ENCODE results near the gene STK16.

DNA sequence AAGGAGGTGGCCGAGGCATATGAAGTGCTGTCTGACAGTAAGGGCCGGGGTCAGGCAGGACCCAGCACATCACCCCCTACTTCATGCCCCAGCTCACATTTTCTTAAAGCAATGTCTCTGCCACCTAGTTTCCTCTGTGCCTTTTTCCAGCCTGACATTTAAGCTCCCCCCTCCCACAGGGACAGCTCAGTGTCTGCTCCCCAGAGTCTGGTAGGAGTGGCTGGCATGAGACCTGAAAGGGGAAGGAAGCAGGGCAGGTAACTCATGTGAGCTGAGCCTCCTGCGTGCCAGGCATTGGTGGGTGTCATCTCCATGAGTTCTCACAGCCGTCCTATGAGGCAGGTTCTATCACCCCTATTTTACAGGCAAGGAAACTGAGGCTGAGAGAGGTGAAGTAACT, 35.4 kb downstream of the STK16 start:
- TF ChIP-seq, protein P1, sequence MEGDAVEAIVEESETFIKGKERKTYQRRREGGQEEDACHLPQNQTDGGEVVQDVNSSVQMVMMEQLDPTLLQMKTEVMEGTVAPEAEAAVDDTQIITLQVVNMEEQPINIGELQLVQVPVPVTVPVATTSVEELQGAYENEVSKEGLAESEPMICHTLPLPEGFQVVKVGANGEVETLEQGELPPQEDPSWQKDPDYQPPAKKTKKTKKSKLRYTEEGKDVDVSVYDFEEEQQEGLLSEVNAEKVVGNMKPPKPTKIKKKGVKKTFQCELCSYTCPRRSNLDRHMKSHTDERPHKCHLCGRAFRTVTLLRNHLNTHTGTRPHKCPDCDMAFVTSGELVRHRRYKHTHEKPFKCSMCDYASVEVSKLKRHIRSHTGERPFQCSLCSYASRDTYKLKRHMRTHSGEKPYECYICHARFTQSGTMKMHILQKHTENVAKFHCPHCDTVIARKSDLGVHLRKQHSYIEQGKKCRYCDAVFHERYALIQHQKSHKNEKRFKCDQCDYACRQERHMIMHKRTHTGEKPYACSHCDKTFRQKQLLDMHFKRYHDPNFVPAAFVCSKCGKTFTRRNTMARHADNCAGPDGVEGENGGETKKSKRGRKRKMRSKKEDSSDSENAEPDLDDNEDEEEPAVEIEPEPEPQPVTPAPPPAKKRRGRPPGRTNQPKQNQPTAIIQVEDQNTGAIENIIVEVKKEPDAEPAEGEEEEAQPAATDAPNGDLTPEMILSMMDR (IDR thresholded peaks at IDR 0.05; ENCODE audit: low read depth, low read length, missing input control) = no peak
- TF ChIP-seq ATF3 (IDR thresholded peaks at IDR 0.05) (no peak), JUND (IDR thresholded peaks at IDR 0.05) (no peak), EGR1 (IDR thresholded peaks at IDR 0.05; ENCODE audit: low read depth in 2 of 2) (no peak), HNF4G (IDR thresholded peaks at IDR 0.05) (no peak), GABPA (IDR thresholded peaks at IDR 0.05 in 1 of 2, conservative IDR thresholded peaks at IDR 0.05 in 1 of 2) (no peak), SP1 (IDR thresholded peaks at IDR 0.05) (no peak), MAX (IDR thresholded peaks at IDR 0.05) (no peak), YY1 (IDR thresholded peaks at IDR 0.05) (no peak), REST (IDR thresholded peaks at IDR 0.05) (no peak), TAF1 (conservative IDR thresholded peaks at IDR 0.05) (no peak)
- TF ChIP-seq, protein P2, sequence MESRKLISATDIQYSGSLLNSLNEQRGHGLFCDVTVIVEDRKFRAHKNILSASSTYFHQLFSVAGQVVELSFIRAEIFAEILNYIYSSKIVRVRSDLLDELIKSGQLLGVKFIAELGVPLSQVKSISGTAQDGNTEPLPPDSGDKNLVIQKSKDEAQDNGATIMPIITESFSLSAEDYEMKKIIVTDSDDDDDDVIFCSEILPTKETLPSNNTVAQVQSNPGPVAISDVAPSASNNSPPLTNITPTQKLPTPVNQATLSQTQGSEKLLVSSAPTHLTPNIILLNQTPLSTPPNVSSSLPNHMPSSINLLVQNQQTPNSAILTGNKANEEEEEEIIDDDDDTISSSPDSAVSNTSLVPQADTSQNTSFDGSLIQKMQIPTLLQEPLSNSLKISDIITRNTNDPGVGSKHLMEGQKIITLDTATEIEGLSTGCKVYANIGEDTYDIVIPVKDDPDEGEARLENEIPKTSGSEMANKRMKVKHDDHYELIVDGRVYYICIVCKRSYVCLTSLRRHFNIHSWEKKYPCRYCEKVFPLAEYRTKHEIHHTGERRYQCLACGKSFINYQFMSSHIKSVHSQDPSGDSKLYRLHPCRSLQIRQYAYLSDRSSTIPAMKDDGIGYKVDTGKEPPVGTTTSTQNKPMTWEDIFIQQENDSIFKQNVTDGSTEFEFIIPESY (IDR thresholded peaks at IDR 0.05) = no peak

Measured in liver (tissue), 3 donors.